ENCODE measurements around the gene ST3GAL3. TPM values are rescaled to one million over a fixed set of nuclear protein-coding genes. Genes with fewer than 3 reads are reported as not detected.

Gene ST3GAL3
- total and polyA plus RNA-seq, 10 of the 15 experiments (the other 5 are each of a cell fraction or from before 2014, with no cell fraction given), result 1.2 to 19.3 (median 11.0) TPM

- Histone ChIP-seq H3K27me3 (replicated peaks in 1 of 2; ENCODE audit: control insufficient read depth in 2 of 2, insufficient read depth in 2 of 2, low read length in 1 of 2) (no peaks in the 10 kb centered on the region), H3K27ac (ENCODE audit: control insufficient read depth, insufficient read depth) (no peak overlapping the region), H4K20me1 (ENCODE audit: control insufficient read depth, insufficient read depth) (no peaks in the 10 kb centered on the region), H3K9me3 (replicated peaks; ENCODE audit: control insufficient read depth, insufficient read depth, low read length) (no peaks in the 10 kb centered on the region), H3K79me2 (ENCODE audit: control insufficient read depth, insufficient read depth, low read length) (peaks cover 3% of the 10 kb centered on the region), H3K4me1 (ENCODE audit: control insufficient read depth, insufficient read depth, low read length) (peaks cover 30% of the 10 kb centered on the region), H3K9ac (ENCODE audit: control insufficient read depth, insufficient read depth, low read length) (no peak overlapping the region), H2AFZ (ENCODE audit: control insufficient read depth, low read depth, low read length) (no peak overlapping the region), H3K4me3 (no peak overlapping the region), H3K36me3 (ENCODE audit: control insufficient read depth in 2 of 2, insufficient read depth in 2 of 2, low read length in 1 of 2) (no peaks in the 10 kb centered on the region), H3K4me2 (ENCODE audit: control insufficient read depth, insufficient read depth) (no peak overlapping the region)
- in situ Hi-C loops (cut with MboI), result no loop called here
- ATAC-seq, result no peak
- DNase-seq (ENCODE audit: low read depth, low spot score), result no peak
- ChIA-PET SMC1A (ENCODE audit: uncharacterized antibody, unreplicated experiment) (interaction anchor here (1.6 kb wide), 1 partner anchor 22 kb away, joined by 3 read pairs; no protein-coding TSS in a partner anchor), RAD21 (ENCODE audit: unreplicated experiment) (interaction anchor here (1.2 kb wide), 1 partner anchor 299 kb away, joined by 3 read pairs; no protein-coding TSS in a partner anchor), CTCF (no interaction called here), POLR2A (no interaction called here)
- intact Hi-C loops (cut with micrococcal nuclease; ENCODE audit: unreplicated experiment), result no loop called here
- WGBS (ENCODE audit: insufficient coverage, insufficient replicate concordance, low lambda C conversion rate, missing lambda C conversion rate), result 93% methylated on average over 1 of the region's 1 CpG
- no TSS peak for BruUV-seq (replicated peaks)
- no peak for FAIRE-seq
- TF ChIP-seq NFYB (IDR thresholded peaks at IDR 0.05; ENCODE audit: insufficient read depth, low read depth, low read length), result no peak
- TF ChIP-seq SMAD5 (IDR thresholded peaks at IDR 0.05; ENCODE audit: low read depth), result no peak
- no peak for TF ChIP-seq IRF3 (IDR thresholded peaks at IDR 0.05)
- TF ChIP-seq, protein P1, sequence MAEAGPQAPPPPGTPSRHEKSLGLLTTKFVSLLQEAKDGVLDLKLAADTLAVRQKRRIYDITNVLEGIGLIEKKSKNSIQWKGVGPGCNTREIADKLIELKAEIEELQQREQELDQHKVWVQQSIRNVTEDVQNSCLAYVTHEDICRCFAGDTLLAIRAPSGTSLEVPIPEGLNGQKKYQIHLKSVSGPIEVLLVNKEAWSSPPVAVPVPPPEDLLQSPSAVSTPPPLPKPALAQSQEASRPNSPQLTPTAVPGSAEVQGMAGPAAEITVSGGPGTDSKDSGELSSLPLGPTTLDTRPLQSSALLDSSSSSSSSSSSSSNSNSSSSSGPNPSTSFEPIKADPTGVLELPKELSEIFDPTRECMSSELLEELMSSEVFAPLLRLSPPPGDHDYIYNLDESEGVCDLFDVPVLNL (IDR thresholded peaks at IDR 0.05; ENCODE audit: low read depth, low read length), result no peak
- TF ChIP-seq MXI1 (IDR thresholded peaks at IDR 0.05; ENCODE audit: low read depth, low read length), result no peak
- TF ChIP-seq MTA3 (IDR thresholded peaks at IDR 0.05; ENCODE audit: borderline replicate concordance, low read length), result no peak
- TF ChIP-seq, protein P2, sequence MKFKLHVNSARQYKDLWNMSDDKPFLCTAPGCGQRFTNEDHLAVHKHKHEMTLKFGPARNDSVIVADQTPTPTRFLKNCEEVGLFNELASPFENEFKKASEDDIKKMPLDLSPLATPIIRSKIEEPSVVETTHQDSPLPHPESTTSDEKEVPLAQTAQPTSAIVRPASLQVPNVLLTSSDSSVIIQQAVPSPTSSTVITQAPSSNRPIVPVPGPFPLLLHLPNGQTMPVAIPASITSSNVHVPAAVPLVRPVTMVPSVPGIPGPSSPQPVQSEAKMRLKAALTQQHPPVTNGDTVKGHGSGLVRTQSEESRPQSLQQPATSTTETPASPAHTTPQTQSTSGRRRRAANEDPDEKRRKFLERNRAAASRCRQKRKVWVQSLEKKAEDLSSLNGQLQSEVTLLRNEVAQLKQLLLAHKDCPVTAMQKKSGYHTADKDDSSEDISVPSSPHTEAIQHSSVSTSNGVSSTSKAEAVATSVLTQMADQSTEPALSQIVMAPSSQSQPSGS (IDR thresholded peaks at IDR 0.05; ENCODE audit: low read length), result no peak
- no peak for TF ChIP-seq HDGF (IDR thresholded peaks at IDR 0.05)
- TF ChIP-seq ATF7 (IDR thresholded peaks at IDR 0.05; ENCODE audit: low read depth), result no peak
- no peak for TF ChIP-seq SIX5 (IDR thresholded peaks at IDR 0.05; ENCODE audit: low read depth, low read length, severe bottlenecking)
- TF ChIP-seq, protein P3, sequence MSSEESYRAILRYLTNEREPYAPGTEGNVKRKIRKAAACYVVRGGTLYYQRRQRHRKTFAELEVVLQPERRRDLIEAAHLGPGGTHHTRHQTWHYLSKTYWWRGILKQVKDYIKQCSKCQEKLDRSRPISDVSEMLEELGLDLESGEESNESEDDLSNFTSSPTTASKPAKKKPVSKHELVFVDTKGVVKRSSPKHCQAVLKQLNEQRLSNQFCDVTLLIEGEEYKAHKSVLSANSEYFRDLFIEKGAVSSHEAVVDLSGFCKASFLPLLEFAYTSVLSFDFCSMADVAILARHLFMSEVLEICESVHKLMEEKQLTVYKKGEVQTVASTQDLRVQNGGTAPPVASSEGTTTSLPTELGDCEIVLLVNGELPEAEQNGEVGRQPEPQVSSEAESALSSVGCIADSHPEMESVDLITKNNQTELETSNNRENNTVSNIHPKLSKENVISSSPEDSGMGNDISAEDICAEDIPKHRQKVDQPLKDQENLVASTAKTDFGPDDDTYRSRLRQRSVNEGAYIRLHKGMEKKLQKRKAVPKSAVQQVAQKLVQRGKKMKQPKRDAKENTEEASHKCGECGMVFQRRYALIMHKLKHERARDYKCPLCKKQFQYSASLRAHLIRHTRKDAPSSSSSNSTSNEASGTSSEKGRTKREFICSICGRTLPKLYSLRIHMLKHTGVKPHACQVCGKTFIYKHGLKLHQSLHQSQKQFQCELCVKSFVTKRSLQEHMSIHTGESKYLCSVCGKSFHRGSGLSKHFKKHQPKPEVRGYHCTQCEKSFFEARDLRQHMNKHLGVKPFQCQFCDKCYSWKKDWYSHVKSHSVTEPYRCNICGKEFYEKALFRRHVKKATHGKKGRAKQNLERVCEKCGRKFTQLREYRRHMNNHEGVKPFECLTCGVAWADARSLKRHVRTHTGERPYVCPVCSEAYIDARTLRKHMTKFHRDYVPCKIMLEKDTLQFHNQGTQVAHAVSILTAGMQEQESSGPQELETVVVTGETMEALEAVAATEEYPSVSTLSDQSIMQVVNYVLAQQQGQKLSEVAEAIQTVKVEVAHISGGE (CRISPR knock-in tag; IDR thresholded peaks at IDR 0.05), result no peak
- TF ChIP-seq BCL11A (IDR thresholded peaks at IDR 0.05; ENCODE audit: low read depth, low read length), result no peak
- no peak for TF ChIP-seq RAD51 (IDR thresholded peaks at IDR 0.05)
- TF ChIP-seq NKRF (conservative IDR thresholded peaks at IDR 0.05), result no peak
These were observed 121.2 kb downstream of the ST3GAL3 start for GRCh38 chr1:43828574-43828973.

Measured in GM12878 (cell line).